Measurements from ENCODE around the gene HAUS5. TPM values are rescaled to one million over a fixed set of nuclear protein-coding genes. Genes with fewer than 3 reads are reported as not detected.
A peak's percentile ranks its signal among the peaks of the same experiment; 100 is the strongest.

HAUS5 gene
- total and polyA plus RNA-seq, 2 of the 8 experiments (the other 6 are each of a cell fraction or from before 2014, with no cell fraction given) = 13.8 to 25.7 TPM

- TF ChIP-seq RFX5 (IDR thresholded peaks at IDR 0.05; ENCODE audit: borderline replicate concordance, low read depth, low read length) (no peak), KDM5A (IDR thresholded peaks at IDR 0.05; ENCODE audit: low read length) (peak; percentile 46; the same call in 1 of the 2 replicates), ZNF274 (IDR thresholded peaks at IDR 0.05; ENCODE audit: borderline replicate concordance, extremely low read depth, low read length) (no peak), CHD2 (IDR thresholded peaks at IDR 0.05; ENCODE audit: low read length) (peak; percentile 77), POU5F1 (IDR thresholded peaks at IDR 0.05; ENCODE audit: low read depth, low read length) (no peak), TAF1 (IDR thresholded peaks at IDR 0.05; ENCODE audit: low read depth, low read length) (peak; percentile 85), CTBP2 (IDR thresholded peaks at IDR 0.05; ENCODE audit: borderline replicate concordance, insufficient read depth, insufficient read length, low read length) (no peak), JUN (IDR thresholded peaks at IDR 0.05; ENCODE audit: low read depth, low read length) (no peak), JUND (IDR thresholded peaks at IDR 0.05; ENCODE audit: low read length) (no peak), YY1 (IDR thresholded peaks at IDR 0.05; ENCODE audit: low read depth, low read length) (no peak), GABPA (IDR thresholded peaks at IDR 0.05; ENCODE audit: borderline replicate concordance, insufficient read depth, low read length) (peak; percentile 90), BACH1 (IDR thresholded peaks at IDR 0.05; ENCODE audit: low read length) (no peak), HDAC2 (IDR thresholded peaks at IDR 0.05; ENCODE audit: borderline replicate concordance in 1 of 2, low read depth in 2 of 2, low read length in 2 of 2) (no peak), KDM4A (IDR thresholded peaks at IDR 0.05; ENCODE audit: low read depth, low read length, severe bottlenecking) (peak; percentile 18), EGR1 (IDR thresholded peaks at IDR 0.05; ENCODE audit: borderline replicate concordance, low read depth, low read length) (no peak), RAD21 (IDR thresholded peaks at IDR 0.05 in 1 of 2, conservative IDR thresholded peaks at IDR 0.05 in 1 of 2; ENCODE audit: low read depth in 2 of 2, low read length in 2 of 2) (no peak), POLR2A (IDR thresholded peaks at IDR 0.05; ENCODE audit: control extremely low read depth in 1 of 2, low read depth in 2 of 2, low read length in 2 of 2) (peak; percentile 49 to 83), NANOG (IDR thresholded peaks at IDR 0.05; ENCODE audit: insufficient read depth, low read depth, low read length, poor library complexity, severe bottlenecking) (no peak), NRF1 (IDR thresholded peaks at IDR 0.05; ENCODE audit: low read depth, low read length) (no peak), CREB1 (IDR thresholded peaks at IDR 0.05) (0 out of 2 replicates have a peak, but pooled peaks have one; percentile 15), BCL11A (IDR thresholded peaks at IDR 0.05; ENCODE audit: low read depth in 2 of 2, low read length in 2 of 2) (no peak), PHF8 (conservative IDR thresholded peaks at IDR 0.05; ENCODE audit: low read depth, low read length) (0 out of 2 replicates have a peak, but pooled peaks have one; percentile 57)
Measured at GRCh38 chr19:35648017-35648961, 35.8 kb downstream of the HAUS5 start, which contains the start of gene COX6B1 (continued).
